ENCODE data around the gene NYAP2.

NYAP2 gene

DNA sequence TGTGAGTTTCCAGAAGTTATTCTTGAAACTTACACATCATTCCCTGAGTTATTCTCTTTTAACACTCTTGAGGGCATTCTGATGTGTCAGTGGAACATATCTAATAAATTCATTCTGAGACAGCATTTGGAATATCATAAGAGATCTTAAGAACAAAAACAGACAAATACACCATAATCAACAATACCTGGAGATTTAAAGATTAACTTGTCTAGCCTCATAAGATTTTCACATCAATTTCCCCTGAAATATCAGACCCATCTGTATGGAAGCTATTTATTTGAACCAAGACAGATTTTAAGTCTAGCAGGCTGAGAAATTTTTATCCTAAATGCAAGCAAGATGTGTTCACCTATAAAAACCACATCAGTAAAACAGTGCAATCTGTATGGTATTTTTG, 181.6 kb downstream of the NYAP2 start:
- Histone ChIP-seq H3K9ac (ENCODE audit: low read length) (no peak overlapping the region), H3K27me3 (ENCODE audit: control insufficient read depth, insufficient read depth, low read length) (no peaks in the 10 kb centered on the region)

DNA sequence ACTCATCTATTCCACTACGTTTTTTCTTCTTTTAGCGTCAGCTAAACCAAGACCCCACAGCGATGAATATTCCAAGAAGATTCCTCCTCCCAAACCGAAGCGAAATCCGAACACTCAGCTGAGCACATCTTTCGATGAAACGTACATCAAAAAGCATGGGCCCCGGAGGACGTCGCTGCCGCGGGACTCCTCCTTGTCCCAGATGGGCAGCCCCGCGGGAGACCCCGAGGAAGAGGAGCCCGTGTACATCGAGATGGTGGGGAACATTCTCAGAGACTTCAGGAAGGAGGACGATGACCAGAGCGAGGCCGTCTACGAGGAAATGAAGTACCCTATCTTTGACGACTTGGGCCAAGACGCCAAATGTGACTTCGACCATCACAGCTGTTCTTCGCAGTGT, 182.4 kb downstream of the NYAP2 start:
- H3K9me3 ChIP-seq (ENCODE audit: control insufficient read depth, low read length), result no peaks in the 10 kb centered on the region
- H3K9ac ChIP-seq (ENCODE audit: low read length), result no peak overlapping the region
- H3K36me3 ChIP-seq (ENCODE audit: control insufficient read depth, insufficient read depth, low read length), result no peaks in the 10 kb centered on the region
- no peaks in the 10 kb centered on the region for H3K4me1 ChIP-seq (ENCODE audit: control insufficient read depth, insufficient read depth, low read length)
- H3K27me3 ChIP-seq (ENCODE audit: control insufficient read depth, insufficient read depth, low read length), result no peaks in the 10 kb centered on the region
- H3K4me3 ChIP-seq (ENCODE audit: low read length), result no peak overlapping the region

More for the DNA sequence above, 181.6 kb downstream of the NYAP2 start:
- H3K4me1 ChIP-seq (ENCODE audit: control insufficient read depth, insufficient read depth, low read length), result no peaks in the 10 kb centered on the region
- no peaks in the 10 kb centered on the region for H3K36me3 ChIP-seq (ENCODE audit: control insufficient read depth, insufficient read depth, low read length)
- no peaks in the 10 kb centered on the region for H3K9me3 ChIP-seq (ENCODE audit: control insufficient read depth, low read length)
- H3K4me3 ChIP-seq (ENCODE audit: low read length), result no peak overlapping the region

GRCh38 chr2:225582355-225583116, 183.0 kb downstream of the NYAP2 start:
- Histone ChIP-seq H3K9me3 (ENCODE audit: control insufficient read depth, low read length) (no peaks in the 10 kb centered on the region), H3K4me3 (ENCODE audit: low read length) (no peak overlapping the region), H3K27me3 (ENCODE audit: control insufficient read depth, insufficient read depth, low read length) (no peaks in the 10 kb centered on the region), H3K4me1 (ENCODE audit: control insufficient read depth, insufficient read depth, low read length) (no peaks in the 10 kb centered on the region), H3K9ac (ENCODE audit: low read length) (no peak overlapping the region), H3K36me3 (ENCODE audit: control insufficient read depth, insufficient read depth, low read length) (no peaks in the 10 kb centered on the region)

DNA sequence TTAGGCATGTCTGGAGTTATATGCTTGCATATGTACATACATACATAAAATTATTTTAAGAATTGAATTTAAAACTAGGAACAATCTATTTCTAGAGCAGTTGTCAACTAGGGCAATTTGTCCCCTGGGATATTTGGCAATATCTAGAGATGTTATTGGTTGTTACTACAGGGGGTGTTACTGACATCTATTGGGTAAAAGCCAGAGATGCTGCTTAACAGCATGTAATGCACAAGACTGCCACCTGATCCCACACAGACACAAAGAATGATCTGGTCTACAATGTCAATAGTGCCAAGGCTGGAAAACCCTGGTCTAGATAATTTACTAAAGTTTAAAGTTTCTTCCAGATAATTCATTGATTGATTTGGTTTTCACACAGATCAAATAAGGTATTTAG, 185.3 kb downstream of the NYAP2 start:
- H3K9me3 ChIP-seq (ENCODE audit: control insufficient read depth, low read length), result no peaks in the 10 kb centered on the region
- no peak overlapping the region for H3K4me3 ChIP-seq (ENCODE audit: low read length)
- no peaks in the 10 kb centered on the region for H3K27me3 ChIP-seq (ENCODE audit: control insufficient read depth, insufficient read depth, low read length)
- no peak overlapping the region for H3K9ac ChIP-seq (ENCODE audit: low read length)
- H3K36me3 ChIP-seq (ENCODE audit: control insufficient read depth, insufficient read depth, low read length), result no peaks in the 10 kb centered on the region
- no peaks in the 10 kb centered on the region for H3K4me1 ChIP-seq (ENCODE audit: control insufficient read depth, insufficient read depth, low read length)

GRCh38 chr2:225590932-225591331, 191.4 kb downstream of the NYAP2 start:
- H3K4me1 ChIP-seq (ENCODE audit: control insufficient read depth, insufficient read depth, low read length), result no peaks in the 10 kb centered on the region
- H3K4me3 ChIP-seq (ENCODE audit: low read length), result no peak overlapping the region
- no peaks in the 10 kb centered on the region for H3K36me3 ChIP-seq (ENCODE audit: control insufficient read depth, insufficient read depth, low read length)
- H3K9ac ChIP-seq (ENCODE audit: low read length), result no peak overlapping the region
- no peaks in the 10 kb centered on the region for H3K9me3 ChIP-seq (ENCODE audit: control insufficient read depth, low read length)
- no peaks in the 10 kb centered on the region for H3K27me3 ChIP-seq (ENCODE audit: control insufficient read depth, insufficient read depth, low read length)

- no peaks in the 10 kb centered on the region for H3K9me3 ChIP-seq (ENCODE audit: control insufficient read depth, low read length)
- no peak overlapping the region for H3K4me3 ChIP-seq (ENCODE audit: low read length)
- H3K4me1 ChIP-seq (ENCODE audit: control insufficient read depth, insufficient read depth, low read length), result no peaks in the 10 kb centered on the region
- no peak overlapping the region for H3K9ac ChIP-seq (ENCODE audit: low read length)
- H3K36me3 ChIP-seq (ENCODE audit: control insufficient read depth, insufficient read depth, low read length), result no peaks in the 10 kb centered on the region
- H3K27me3 ChIP-seq (ENCODE audit: control insufficient read depth, insufficient read depth, low read length), result no peaks in the 10 kb centered on the region
Measured at GRCh38 chr2:225597911-225598310, 198.4 kb downstream of the NYAP2 start.

DNA sequence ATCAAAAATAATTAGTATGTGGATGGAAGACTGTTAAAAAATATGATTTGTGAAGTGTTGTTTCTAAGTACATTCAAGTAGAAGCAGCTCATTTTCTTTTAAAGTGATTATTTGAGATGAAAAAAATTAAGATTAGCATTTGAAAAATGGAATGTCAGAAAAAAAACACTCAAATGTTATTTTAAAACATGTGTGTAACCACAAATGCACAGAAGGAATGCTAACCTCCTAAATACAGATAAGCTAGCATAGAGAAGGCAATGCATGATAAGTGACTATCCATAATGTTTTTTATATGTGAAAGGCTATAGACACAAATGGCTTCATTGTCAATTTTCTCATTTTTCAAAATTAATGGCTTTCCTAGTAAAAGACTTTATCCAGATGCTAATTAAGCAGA, 198.9 kb downstream of the NYAP2 start:
- H3K27me3 ChIP-seq (ENCODE audit: control insufficient read depth, insufficient read depth, low read length), result no peaks in the 10 kb centered on the region
- no peaks in the 10 kb centered on the region for H3K36me3 ChIP-seq (ENCODE audit: control insufficient read depth, insufficient read depth, low read length)
- H3K4me1 ChIP-seq (ENCODE audit: control insufficient read depth, insufficient read depth, low read length), result no peaks in the 10 kb centered on the region
- no peak overlapping the region for H3K4me3 ChIP-seq (ENCODE audit: low read length)
- H3K9ac ChIP-seq (ENCODE audit: low read length), result no peak overlapping the region
- no peaks in the 10 kb centered on the region for H3K9me3 ChIP-seq (ENCODE audit: control insufficient read depth, low read length)

- Histone ChIP-seq H3K27me3 (ENCODE audit: control insufficient read depth, insufficient read depth, low read length) (no peaks in the 10 kb centered on the region), H3K4me3 (ENCODE audit: low read length) (no peak overlapping the region), H3K9me3 (ENCODE audit: control insufficient read depth, low read length) (no peaks in the 10 kb centered on the region), H3K4me1 (ENCODE audit: control insufficient read depth, insufficient read depth, low read length) (no peaks in the 10 kb centered on the region), H3K36me3 (ENCODE audit: control insufficient read depth, insufficient read depth, low read length) (no peaks in the 10 kb centered on the region), H3K9ac (ENCODE audit: low read length) (no peak overlapping the region)
Measured at GRCh38 chr2:225598897-225599296, 199.4 kb downstream of the NYAP2 start.

DNA sequence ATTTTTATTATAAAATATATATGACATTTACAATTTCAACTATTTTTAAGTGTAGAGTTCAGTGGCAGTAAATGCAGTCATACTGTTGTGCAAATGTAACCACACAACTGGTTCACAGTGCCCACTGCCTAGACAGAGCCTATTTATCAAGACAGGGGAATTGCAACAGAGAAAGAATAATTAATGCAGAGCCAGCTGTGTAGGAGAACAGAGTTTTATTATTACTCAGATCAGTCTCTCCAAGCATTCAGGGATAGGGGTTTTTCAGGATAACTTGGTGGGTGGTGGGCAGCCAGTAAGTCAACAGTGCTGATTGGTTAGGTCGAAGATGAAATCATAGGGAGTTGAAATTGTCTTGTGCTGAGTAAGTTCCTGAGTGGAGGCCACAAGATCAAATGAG, 200.3 kb downstream of the NYAP2 start:
- Histone ChIP-seq H3K4me3 (ENCODE audit: low read length) (no peak overlapping the region), H3K9me3 (ENCODE audit: control insufficient read depth, low read length) (no peaks in the 10 kb centered on the region), H3K9ac (ENCODE audit: low read length) (no peak overlapping the region), H3K27me3 (ENCODE audit: control insufficient read depth, insufficient read depth, low read length) (no peaks in the 10 kb centered on the region), H3K36me3 (ENCODE audit: control insufficient read depth, insufficient read depth, low read length) (no peaks in the 10 kb centered on the region), H3K4me1 (ENCODE audit: control insufficient read depth, insufficient read depth, low read length) (no peaks in the 10 kb centered on the region)

DNA sequence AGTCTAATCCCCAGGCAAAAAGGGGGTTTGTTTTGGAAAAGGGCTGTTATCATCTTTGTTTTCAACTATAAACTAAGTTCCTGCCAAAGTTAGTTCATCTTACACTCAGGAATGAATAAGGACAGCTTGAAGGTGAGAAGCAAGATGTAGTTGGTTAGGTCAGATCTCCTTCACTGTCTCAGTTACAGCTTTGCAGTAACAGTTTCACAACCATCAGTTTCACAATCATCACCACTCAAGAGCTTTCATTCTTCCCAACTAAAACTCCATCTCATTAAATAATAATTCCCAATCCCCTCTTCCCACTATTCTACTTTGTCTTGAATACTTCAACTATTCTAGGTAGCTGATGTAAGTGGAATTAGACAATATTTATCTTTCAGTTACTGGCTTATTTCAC, 200.9 kb downstream of the NYAP2 start:
- Histone ChIP-seq H3K27me3 (ENCODE audit: control insufficient read depth, insufficient read depth, low read length) (no peaks in the 10 kb centered on the region), H3K36me3 (ENCODE audit: control insufficient read depth, insufficient read depth, low read length) (no peaks in the 10 kb centered on the region), H3K4me1 (ENCODE audit: control insufficient read depth, insufficient read depth, low read length) (no peaks in the 10 kb centered on the region), H3K9me3 (ENCODE audit: control insufficient read depth, low read length) (no peaks in the 10 kb centered on the region), H3K4me3 (ENCODE audit: low read length) (no peak overlapping the region), H3K9ac (ENCODE audit: low read length) (no peak overlapping the region)

GRCh38 chr2:225600865-225601264, 201.4 kb downstream of the NYAP2 start:
- no peaks in the 10 kb centered on the region for H3K36me3 ChIP-seq (ENCODE audit: control insufficient read depth, insufficient read depth, low read length)
- no peaks in the 10 kb centered on the region for H3K4me1 ChIP-seq (ENCODE audit: control insufficient read depth, insufficient read depth, low read length)
- H3K27me3 ChIP-seq (ENCODE audit: control insufficient read depth, insufficient read depth, low read length), result no peaks in the 10 kb centered on the region
- no peak overlapping the region for H3K9ac ChIP-seq (ENCODE audit: low read length)
- no peak overlapping the region for H3K4me3 ChIP-seq (ENCODE audit: low read length)
- H3K9me3 ChIP-seq (ENCODE audit: control insufficient read depth, low read length), result no peaks in the 10 kb centered on the region

GRCh38 chr2:225602205-225602604, 202.7 kb downstream of the NYAP2 start:
- H3K4me1 ChIP-seq (ENCODE audit: control insufficient read depth, insufficient read depth, low read length), result no peaks in the 10 kb centered on the region
- no peak overlapping the region for H3K9ac ChIP-seq (ENCODE audit: low read length)
- H3K27me3 ChIP-seq (ENCODE audit: control insufficient read depth, insufficient read depth, low read length), result no peaks in the 10 kb centered on the region
- no peaks in the 10 kb centered on the region for H3K9me3 ChIP-seq (ENCODE audit: control insufficient read depth, low read length)
- no peaks in the 10 kb centered on the region for H3K36me3 ChIP-seq (ENCODE audit: control insufficient read depth, insufficient read depth, low read length)
- H3K4me3 ChIP-seq (ENCODE audit: low read length), result no peak overlapping the region

DNA sequence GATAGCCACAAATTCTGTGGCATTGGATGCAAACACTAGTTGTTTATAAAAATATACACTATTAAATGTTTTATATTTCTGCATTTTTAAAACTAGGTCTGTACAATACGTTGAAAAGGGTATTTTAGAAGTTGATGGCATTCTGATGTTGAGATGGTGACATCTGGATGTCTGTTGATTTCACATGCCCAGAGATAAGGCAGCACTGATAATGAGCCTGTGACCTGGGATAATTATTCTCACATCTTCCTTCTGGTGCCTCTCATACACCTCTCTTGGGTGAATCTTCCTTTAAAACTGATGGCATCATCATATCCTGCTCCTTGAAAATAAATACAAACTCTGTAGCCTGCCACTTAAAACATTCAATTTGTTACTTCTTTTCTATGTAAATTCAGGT, 208.6 kb downstream of the NYAP2 start:
- Histone ChIP-seq H3K27me3 (ENCODE audit: control insufficient read depth, insufficient read depth, low read length) (no peaks in the 10 kb centered on the region), H3K4me1 (ENCODE audit: control insufficient read depth, insufficient read depth, low read length) (no peaks in the 10 kb centered on the region), H3K9me3 (ENCODE audit: control insufficient read depth, low read length) (no peaks in the 10 kb centered on the region), H3K9ac (ENCODE audit: low read length) (no peak overlapping the region), H3K36me3 (ENCODE audit: control insufficient read depth, insufficient read depth, low read length) (no peaks in the 10 kb centered on the region), H3K4me3 (ENCODE audit: low read length) (no peak overlapping the region)

Measured in mucosa of stomach (tissue), 1 donor.